ENCODE measurements around the gene KISS1R. TPM values are rescaled to one million over a fixed set of nuclear protein-coding genes. Genes with fewer than 3 reads are reported as not detected.
A peak's percentile ranks its signal among the peaks of the same experiment; 100 is the strongest.

KISS1R gene
- total RNA-seq, 4 donors from 2014 or later = not detected

DNA sequence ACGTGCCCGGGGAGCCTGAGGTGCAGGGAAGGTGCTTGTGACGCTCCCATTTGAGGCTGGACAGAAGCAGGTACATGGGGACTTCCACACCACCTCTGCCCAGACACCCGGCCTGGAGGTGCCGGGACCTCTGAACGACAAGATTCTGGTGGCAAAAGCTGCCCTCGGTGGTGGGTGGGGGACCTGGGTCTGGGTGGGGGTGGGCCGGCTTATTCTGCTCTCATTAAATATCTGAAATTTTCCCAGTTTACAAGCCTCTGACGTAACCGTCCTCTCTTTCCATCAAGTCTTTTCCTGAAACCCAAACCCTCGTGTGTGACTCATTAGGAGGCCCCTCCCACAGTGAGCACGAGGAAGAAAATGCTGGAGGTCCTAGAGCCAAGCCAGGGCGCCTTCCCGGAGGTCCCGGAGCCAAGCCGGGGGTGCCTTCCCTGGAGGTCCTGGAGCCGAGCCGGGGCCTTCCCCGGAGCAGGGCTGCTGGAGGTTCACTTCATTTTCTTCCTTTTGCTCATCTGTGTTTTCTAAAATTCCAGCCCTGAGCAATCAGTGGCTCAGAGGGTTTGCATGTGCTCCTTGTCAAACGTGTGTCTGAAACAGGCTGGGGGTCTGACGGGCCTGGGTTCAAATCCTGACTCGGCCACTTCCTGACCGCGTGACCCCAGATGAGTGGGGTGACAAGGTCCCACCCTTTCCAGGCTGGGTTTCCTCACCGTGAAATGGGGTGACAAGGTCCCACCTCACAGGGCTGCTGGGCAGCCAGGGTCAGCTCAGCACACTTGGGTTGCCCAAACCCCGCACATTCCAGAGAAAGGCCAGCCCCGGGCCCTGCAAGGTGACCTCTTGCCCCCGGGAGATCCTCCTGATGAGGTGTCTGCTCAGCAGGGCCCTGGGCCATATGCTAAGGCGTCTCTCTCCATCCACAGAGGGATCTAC, 47.6 kb upstream of the KISS1R start:
- H3K36me3 ChIP-seq = peaks cover 0 to 5% (median 0%) of the 10 kb centered on the region in 4 donors
- no peaks in the 10 kb centered on the region for H3K9me3 ChIP-seq
- H3K27ac ChIP-seq = peak overlapping the region; percentile 66 to 89 (median 78)
- H3K4me3 ChIP-seq = no peak overlapping the region
- TF ChIP-seq POLR2AphosphoS5 (IDR thresholded peaks at IDR 0.05) (peak in 1 of 3 donors; percentile 9), POLR2A (IDR thresholded peaks at IDR 0.05) (no peak)
- TF ChIP-seq, protein P1, sequence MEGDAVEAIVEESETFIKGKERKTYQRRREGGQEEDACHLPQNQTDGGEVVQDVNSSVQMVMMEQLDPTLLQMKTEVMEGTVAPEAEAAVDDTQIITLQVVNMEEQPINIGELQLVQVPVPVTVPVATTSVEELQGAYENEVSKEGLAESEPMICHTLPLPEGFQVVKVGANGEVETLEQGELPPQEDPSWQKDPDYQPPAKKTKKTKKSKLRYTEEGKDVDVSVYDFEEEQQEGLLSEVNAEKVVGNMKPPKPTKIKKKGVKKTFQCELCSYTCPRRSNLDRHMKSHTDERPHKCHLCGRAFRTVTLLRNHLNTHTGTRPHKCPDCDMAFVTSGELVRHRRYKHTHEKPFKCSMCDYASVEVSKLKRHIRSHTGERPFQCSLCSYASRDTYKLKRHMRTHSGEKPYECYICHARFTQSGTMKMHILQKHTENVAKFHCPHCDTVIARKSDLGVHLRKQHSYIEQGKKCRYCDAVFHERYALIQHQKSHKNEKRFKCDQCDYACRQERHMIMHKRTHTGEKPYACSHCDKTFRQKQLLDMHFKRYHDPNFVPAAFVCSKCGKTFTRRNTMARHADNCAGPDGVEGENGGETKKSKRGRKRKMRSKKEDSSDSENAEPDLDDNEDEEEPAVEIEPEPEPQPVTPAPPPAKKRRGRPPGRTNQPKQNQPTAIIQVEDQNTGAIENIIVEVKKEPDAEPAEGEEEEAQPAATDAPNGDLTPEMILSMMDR (IDR thresholded peaks at IDR 0.05) = no peak
- in situ Hi-C loops (cut with MboI; ENCODE audit: low pct_ligation_motif_present in 1 of 4, low pct_unique_long_range_greater_than_20kb in 1 of 4, low sequenced_read_pairs in 3 of 4) = loop anchor here in 1 of 4 donors (25.0 kb wide), 1 partner anchor 118 kb away; the partner anchor contains the start of gene WDR18
- H3K4me1 ChIP-seq = peaks cover 12 to 25% (median 18%) of the 10 kb centered on the region in 4 donors
- 70% methylated on average over 29 of the region's 29 CpGs; no CpG with 5 or more reads in 1 of the 2 donors for WGBS, 2 donors (ENCODE audit: low coverage in 1 of 2)
- peak; percentile 65 for DNase-seq
- intact Hi-C loops (cut with DNase I; ENCODE audit: low total_unique reads) = no loop called here
- H3K27me3 ChIP-seq = no peaks in the 10 kb centered on the region

DNA sequence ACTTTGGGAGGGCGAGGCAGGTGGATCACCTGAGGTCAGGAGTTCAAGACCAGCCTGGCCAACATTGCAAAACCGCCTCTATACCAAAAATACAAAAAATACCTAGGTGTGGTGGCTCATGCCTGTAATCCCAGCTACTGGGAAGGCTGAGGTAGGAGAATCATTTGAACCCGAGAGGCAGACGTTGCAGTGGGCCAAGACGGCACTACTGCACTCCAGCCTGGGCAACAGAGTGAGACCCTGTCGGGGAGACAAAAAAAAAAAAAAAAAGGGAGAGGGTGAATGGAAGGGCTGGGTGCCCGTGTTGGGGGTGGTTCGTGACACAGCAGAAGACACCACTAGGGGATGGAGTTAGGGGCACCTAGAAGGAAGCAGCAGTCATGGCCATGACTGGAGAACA, 46.8 kb upstream of the KISS1R start:
- in situ Hi-C loops (cut with MboI; ENCODE audit: low pct_ligation_motif_present in 1 of 4, low pct_unique_long_range_greater_than_20kb in 1 of 4, low sequenced_read_pairs in 3 of 4) (loop anchor here in 1 of 4 donors (25.0 kb wide), 1 partner anchor 117 kb away; the partner anchor contains the start of gene WDR18), intact Hi-C loops (cut with DNase I; ENCODE audit: low total_unique reads) (no loop called here)
- H3K27me3 ChIP-seq = no peaks in the 10 kb centered on the region
- H3K27ac ChIP-seq = peak overlapping the region; percentile 66 to 89 (median 78)
- no peak overlapping the region for H3K4me3 ChIP-seq
- peaks cover 0 to 5% (median 0%) of the 10 kb centered on the region in 4 donors for H3K36me3 ChIP-seq
- 87 to 89% methylated on average over 4 to 8 of the region's 8 CpGs for WGBS, 2 donors (ENCODE audit: low coverage in 1 of 2)
- TF ChIP-seq, protein P1 (IDR thresholded peaks at IDR 0.05) = no peak
- TF ChIP-seq POLR2A (IDR thresholded peaks at IDR 0.05) (no peak), POLR2AphosphoS5 (IDR thresholded peaks at IDR 0.05) (no peak), EP300 (IDR thresholded peaks at IDR 0.05; ENCODE audit: low read depth) (no peak)
- peaks cover 12 to 25% (median 18%) of the 10 kb centered on the region in 4 donors for H3K4me1 ChIP-seq
- DNase-seq = no peak
- H3K9me3 ChIP-seq = no peaks in the 10 kb centered on the region

- peaks cover 0 to 11% (median 2%) of the 10 kb centered on the region in 4 donors for H3K36me3 ChIP-seq
- H3K9me3 ChIP-seq = no peaks in the 10 kb centered on the region
- H3K27me3 ChIP-seq = no peaks in the 10 kb centered on the region
- intact Hi-C loops (cut with DNase I; ENCODE audit: low total_unique reads) = no loop called here
- DNase-seq = no peak
- in situ Hi-C loops (cut with MboI; ENCODE audit: low pct_ligation_motif_present in 1 of 4, low pct_unique_long_range_greater_than_20kb in 1 of 4, low sequenced_read_pairs in 3 of 4) = loop anchor here in 1 of 4 donors (25.0 kb wide), 1 partner anchor 116 kb away; the partner anchor contains the start of gene WDR18
- H3K27ac ChIP-seq = peak overlapping the region; percentile 34 to 89 (median 64)
- H3K4me3 ChIP-seq = no peak overlapping the region
- WGBS, 2 donors (ENCODE audit: low coverage in 1 of 2) = 63 to 80% methylated on average over 2 to 27 of the region's 28 CpGs
- TF ChIP-seq POLR2AphosphoS5 (IDR thresholded peaks at IDR 0.05) (peak in 1 of 3 donors; percentile 7), POLR2A (IDR thresholded peaks at IDR 0.05) (no peak)
- H3K4me1 ChIP-seq = peaks cover 12 to 25% (median 18%) of the 10 kb centered on the region in 4 donors
These were observed 46.2 kb upstream of the KISS1R start for GRCh38 chr19:870963-871401.

DNA sequence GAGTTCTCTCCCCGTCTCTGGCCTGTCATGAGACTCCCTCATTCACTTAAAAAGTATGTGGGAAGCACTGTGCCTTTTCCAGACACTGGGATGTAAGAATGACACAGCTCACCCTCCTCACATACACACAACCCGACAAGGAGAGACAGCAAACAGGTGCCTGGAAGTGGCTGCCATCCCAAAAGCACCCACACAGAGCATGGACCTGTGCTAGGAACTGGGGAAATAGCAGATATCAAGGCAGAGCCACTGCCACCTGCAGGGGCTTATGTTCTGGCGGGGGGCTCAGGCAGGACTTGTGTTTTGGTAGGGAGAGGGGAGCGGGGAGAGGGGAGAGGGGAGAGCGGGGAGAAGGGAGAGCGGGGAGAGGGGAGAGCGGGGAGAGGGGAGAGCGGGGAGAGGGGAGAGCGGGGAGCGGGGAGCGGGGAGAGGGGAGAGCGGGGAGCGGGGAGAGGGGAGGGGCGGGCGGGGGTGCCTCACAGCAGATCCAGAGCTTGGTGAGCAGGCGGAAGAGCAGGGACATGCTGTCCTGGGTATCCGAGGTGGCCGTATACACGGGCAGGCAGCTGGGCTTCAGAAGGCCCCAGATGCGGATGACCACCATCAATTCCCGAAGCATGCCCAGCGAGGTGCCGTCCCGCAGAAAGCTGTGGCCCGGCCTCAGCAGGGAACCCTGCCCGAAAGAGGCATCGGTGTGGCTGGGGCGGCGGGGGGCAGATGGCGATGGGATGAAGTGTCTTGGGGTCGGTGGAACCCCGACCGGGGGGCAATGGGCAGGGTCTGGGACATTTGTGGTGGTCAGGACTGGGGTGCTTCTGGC, 45.5 kb upstream of the KISS1R start:
- no peak for DNase-seq
- peaks cover 12 to 25% (median 18%) of the 10 kb centered on the region in 4 donors for H3K4me1 ChIP-seq
- WGBS, 2 donors (ENCODE audit: low coverage in 1 of 2) = 70 to 75% methylated on average over 2 to 23 of the region's 33 CpGs
- peaks cover 0 to 14% (median 2%) of the 10 kb centered on the region in 4 donors for H3K36me3 ChIP-seq
- TF ChIP-seq, protein P1 (IDR thresholded peaks at IDR 0.05) = no peak
- TF ChIP-seq POLR2AphosphoS5 (IDR thresholded peaks at IDR 0.05) (no peak), EP300 (IDR thresholded peaks at IDR 0.05; ENCODE audit: low read depth) (no peak), POLR2A (IDR thresholded peaks at IDR 0.05) (no peak)
- H3K4me3 ChIP-seq = no peak overlapping the region
- H3K9me3 ChIP-seq = no peaks in the 10 kb centered on the region
- H3K27me3 ChIP-seq = no peaks in the 10 kb centered on the region
- H3K27ac ChIP-seq = peak overlapping the region; percentile 73 to 89 (median 83)
- intact Hi-C loops (cut with DNase I; ENCODE audit: low total_unique reads) (no loop called here), in situ Hi-C loops (cut with MboI; ENCODE audit: low pct_ligation_motif_present in 1 of 4, low pct_unique_long_range_greater_than_20kb in 1 of 4, low sequenced_read_pairs in 3 of 4) (loop anchor here in 1 of 4 donors (25.0 kb wide), 1 partner anchor 116 kb away; the partner anchor contains the start of gene WDR18)
